Loucy (cell line): Measurements from ENCODE around the gene MAPK8.

Source experiments
- H2AFZ ChIP-seq: fragments of 200-600 bp; sonication (generic); 2 replicates; pipeline ENCODE4 v1.6.0; 2016; ENCODE audit warnings: antibody characterized with exemption, mild to moderate bottlenecking, low read length, moderate library complexity
- H3F3A ChIP-seq: fragments of 200-600 bp; 2 replicates; pipeline ENCODE4 v1.6.0; 2016; ENCODE audit warnings: antibody characterized with exemption, low read depth, mild to moderate bottlenecking
- H3K27me3 ChIP-seq: fragments of 200-600 bp; sonication (generic); 2 replicates; pipeline ENCODE4 v1.6.1; 2014; ENCODE audit warnings: low read length, mild to moderate bottlenecking; ENCODE audit not compliant: insufficient read depth, poor library complexity, severe bottlenecking
- H3K36me3 ChIP-seq: fragments of 200-600 bp; sonication (generic); 2 replicates; pipeline ENCODE4 v1.6.1; 2016; ENCODE audit warnings: low read length; ENCODE audit not compliant: insufficient read depth
- H3K4me1 ChIP-seq: fragments of 200-600 bp; sonication (generic); 2 replicates; pipeline ENCODE4 v1.5.1; 2014; ENCODE audit warnings: low read length, mild to moderate bottlenecking; ENCODE audit not compliant: insufficient read depth, poor library complexity, severe bottlenecking
- H3K4me2 ChIP-seq: fragments of 200-600 bp; sonication (generic); 2 replicates; pipeline ENCODE4 v1.6.0; 2014; ENCODE audit warnings: antibody characterized with exemption, low read length, low read depth, mild to moderate bottlenecking; ENCODE audit not compliant: poor library complexity, severe bottlenecking
- H3K4me3 ChIP-seq: fragments of 200-600 bp; sonication (generic); 2 replicates; pipeline ENCODE4 v1.5.1; 2014; ENCODE audit warnings: low read length, mild to moderate bottlenecking, mixed read lengths; ENCODE audit not compliant: poor library complexity, severe bottlenecking
- H3K79me2 ChIP-seq: fragments of 200-600 bp; sonication (generic); 2 replicates; pipeline ENCODE4 v1.6.1; 2014; ENCODE audit warnings: low read length; ENCODE audit not compliant: insufficient read depth
- H3K9ac ChIP-seq: fragments of 200-600 bp; sonication (generic); 2 replicates; pipeline ENCODE4 v1.6.0; 2014; ENCODE audit warnings: mild to moderate bottlenecking, low read depth, low read length, moderate library complexity; ENCODE audit not compliant: poor library complexity, severe bottlenecking
- H3K9me2 ChIP-seq: fragments of 200-600 bp; sonication (generic); replicated peaks from 2 replicates; pipeline ENCODE4 v1.6.1; 2016; ENCODE audit warnings: low read depth, low read length, mixed read lengths
- H3K9me3 ChIP-seq: fragments of 200-600 bp; sonication (generic); 2 replicates; pipeline ENCODE4 v1.6.1; 2014; ENCODE audit warnings: mild to moderate bottlenecking, antibody characterized with exemption, low read length, low read depth; ENCODE audit not compliant: insufficient read depth
- H4K20me1 ChIP-seq: fragments of 200-600 bp; sonication (generic); 2 replicates; pipeline ENCODE4 v1.6.0; 2014; ENCODE audit warnings: antibody characterized with exemption, low read length, mild to moderate bottlenecking; ENCODE audit not compliant: insufficient read depth, poor library complexity, severe bottlenecking
- CTCF ChIP-seq: fragments of 200-600 bp; sonication (generic); conservative IDR thresholded peaks from 2 replicates; pipeline ENCODE4 v1.5.1; 2014; ENCODE audit warnings: mild to moderate bottlenecking, antibody characterized with exemption, low read length
- EZH2phosphoT487 ChIP-seq: fragments of 200-600 bp; IDR thresholded peaks from 2 replicates; pipeline ENCODE4 v1.6.1; 2018; ENCODE audit warnings: antibody characterized with exemption, mild to moderate bottlenecking, moderate library complexity, borderline replicate concordance

MAPK8 gene

GRCh38 chr10:48322017-48322416 lies 15.5 kb downstream of the MAPK8 start:
- H3K79me2 ChIP-seq = peaks cover 95% of the 10 kb centered on the region

GRCh38 chr10:48324580-48324979 lies 18.1 kb downstream of the MAPK8 start:
- Histone ChIP-seq H3K79me2 (peaks cover 93% of the 10 kb centered on the region), H3K9me2 (no peaks in the 10 kb centered on the region), H3K4me3 (no peak overlapping the region), H3K27me3 (no peaks in the 10 kb centered on the region), H3K4me1 (peaks cover 2% of the 10 kb centered on the region), H3K4me2 (no peak overlapping the region), H2AFZ (no peak overlapping the region), H3K9me3 (no peaks in the 10 kb centered on the region), H3K36me3 (no peaks in the 10 kb centered on the region; the same call in 1 of the 2 replicates), H3K9ac (no peak overlapping the region), H3F3A (no peaks in the 10 kb centered on the region), H4K20me1 (peaks cover 49% of the 10 kb centered on the region)
- TF ChIP-seq EZH2phosphoT487 (no peak), CTCF (no peak)

More at GRCh38 chr10:48322017-48322416, 15.5 kb downstream of the MAPK8 start:
- no peaks in the 10 kb centered on the region for H3F3A ChIP-seq
- H3K27me3 ChIP-seq = no peaks in the 10 kb centered on the region
- H3K9me2 ChIP-seq = no peaks in the 10 kb centered on the region
- H4K20me1 ChIP-seq = peaks cover 58% of the 10 kb centered on the region
- H3K4me1 ChIP-seq = peaks cover 14% of the 10 kb centered on the region
- no peak overlapping the region for H3K9ac ChIP-seq
- H2AFZ ChIP-seq = no peak overlapping the region
- TF ChIP-seq EZH2phosphoT487 = no peak
- no peak for TF ChIP-seq CTCF
- H3K4me3 ChIP-seq = no peak overlapping the region
- H3K9me3 ChIP-seq = no peaks in the 10 kb centered on the region
- no peaks in the 10 kb centered on the region; the same call in 1 of the 2 replicates for H3K36me3 ChIP-seq
- no peak overlapping the region for H3K4me2 ChIP-seq

- Histone ChIP-seq H3K9me2 (no peaks in the 10 kb centered on the region), H3K27me3 (no peaks in the 10 kb centered on the region), H3K4me1 (peaks cover 9% of the 10 kb centered on the region), H3K9me3 (no peaks in the 10 kb centered on the region), H3K4me3 (no peak overlapping the region), H3F3A (no peaks in the 10 kb centered on the region), H3K4me2 (no peak overlapping the region), H4K20me1 (peaks cover 31% of the 10 kb centered on the region), H3K36me3 (no peaks in the 10 kb centered on the region; the same call in 1 of the 2 replicates), H2AFZ (no peak overlapping the region), H3K9ac (no peak overlapping the region), H3K79me2 (peaks cover 83% of the 10 kb centered on the region)
- no peak for TF ChIP-seq EZH2phosphoT487
- TF ChIP-seq CTCF = no peak
These were observed 23.8 kb downstream of the MAPK8 start for GRCh38 chr10:48330269-48330668.
